Measurements from ENCODE around the gene NR6A1. TPM values are rescaled to one million over a fixed set of nuclear protein-coding genes. Genes with fewer than 3 reads are reported as not detected.

Gene NR6A1
- total and polyA plus RNA-seq, 2 of the 13 experiments (the other 11 are each of a cell fraction or from before 2014, with no cell fraction given) = 28.1 to 31.5 TPM

DNA sequence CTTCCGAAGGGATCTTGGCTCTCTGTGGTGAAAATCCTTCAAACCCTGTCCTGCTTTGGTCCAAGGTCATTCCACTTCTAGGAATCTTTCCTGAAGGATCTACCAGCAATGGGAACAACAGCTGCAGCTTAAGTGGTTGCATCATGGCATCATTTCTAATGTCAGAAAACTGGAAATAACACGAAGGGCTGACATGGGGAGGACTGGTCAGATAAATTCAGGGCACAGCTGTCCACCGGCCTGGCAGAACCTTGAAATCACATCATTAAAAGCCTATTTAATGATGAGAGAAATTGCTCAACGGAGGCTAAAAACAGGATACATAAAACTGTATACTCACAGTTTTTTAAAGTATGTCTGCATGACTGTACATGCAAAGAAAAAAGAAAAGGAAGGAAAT, 34.1 kb upstream of the NR6A1 start:
- POLR2A ChIA-PET = interaction anchor here (1.7 kb wide), 1 partner anchor 13 kb away, joined by 4 read pairs; no protein-coding TSS in a partner anchor
- Histone ChIP-seq H2AFZ (ENCODE audit: low read length) (no peak overlapping the region), H3K27me3 (ENCODE audit: control insufficient read depth in 1 of 2, insufficient read depth in 2 of 2, low read length in 2 of 2) (peaks cover 5 to 24% of the 10 kb centered on the region in 2 experiments; a peak in 4 of 5 replicates), H4K20me1 (ENCODE audit: insufficient read depth, low read length) (no peaks in the 10 kb centered on the region), H3K9ac (ENCODE audit: insufficient read depth, low read depth, low read length) (no peak overlapping the region), H3K4me2 (ENCODE audit: low read depth, low read length) (no peak overlapping the region), H3K27ac (ENCODE audit: extremely low read length, insufficient read depth, low read length) (no peak overlapping the region), H3K79me2 (ENCODE audit: insufficient read depth, low read length) (no peaks in the 10 kb centered on the region), H3K36me3 (replicated peaks in 1 of 2; ENCODE audit: control insufficient read depth in 1 of 2, insufficient read depth in 2 of 2, low read length in 2 of 2) (no peaks in the 10 kb centered on the region), H3K4me3 (replicated peaks in 1 of 3; ENCODE audit: insufficient read depth in 1 of 3, low read depth in 2 of 3, low read length in 3 of 3) (no peak overlapping the region), H3K9me3 (ENCODE audit: low read length) (no peaks in the 10 kb centered on the region), H3K4me1 (ENCODE audit: insufficient read depth, low read length) (peaks cover 13% of the 10 kb centered on the region)
- TF ChIP-seq ZNF264 (CRISPR knock-in tag; IDR thresholded peaks at IDR 0.05) (no peak), STAT5B (CRISPR knock-in tag; IDR thresholded peaks at IDR 0.05) (no peak), NR2F6 (IDR thresholded peaks at IDR 0.05) (no peak), NR2F6 (CRISPR knock-in tag; IDR thresholded peaks at IDR 0.05) (no peak), ZNF605 (CRISPR knock-in tag; IDR thresholded peaks at IDR 0.05) (no peak), JDP2 (CRISPR knock-in tag; IDR thresholded peaks at IDR 0.05; ENCODE audit: borderline replicate concordance) (no peak), SOX6 (IDR thresholded peaks at IDR 0.05) (no peak), SOX6 (CRISPR knock-in tag; IDR thresholded peaks at IDR 0.05) (no peak), MAFG (CRISPR knock-in tag; IDR thresholded peaks at IDR 0.05) (no peak), ZNF83 (CRISPR knock-in tag; IDR thresholded peaks at IDR 0.05; ENCODE audit: borderline replicate concordance) (no peak), MTF1 (CRISPR knock-in tag; IDR thresholded peaks at IDR 0.05) (no peak)
- TF ChIP-seq, protein P1, sequence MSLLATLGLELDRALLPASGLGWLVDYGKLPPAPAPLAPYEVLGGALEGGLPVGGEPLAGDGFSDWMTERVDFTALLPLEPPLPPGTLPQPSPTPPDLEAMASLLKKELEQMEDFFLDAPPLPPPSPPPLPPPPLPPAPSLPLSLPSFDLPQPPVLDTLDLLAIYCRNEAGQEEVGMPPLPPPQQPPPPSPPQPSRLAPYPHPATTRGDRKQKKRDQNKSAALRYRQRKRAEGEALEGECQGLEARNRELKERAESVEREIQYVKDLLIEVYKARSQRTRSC (CRISPR knock-in tag; IDR thresholded peaks at IDR 0.05; ENCODE audit: low read depth) = no peak
- in situ Hi-C loops (cut with HindIII; ENCODE audit: extremely low pct_ligation_motif_present, low pct_unique_long_range_greater_than_20kb) = no loop called here
- DNase-seq (ENCODE audit: low spot score) (no peak), ATAC-seq (no peak), FAIRE-seq (no peak)
- CTCF ChIA-PET (ENCODE audit: low intra/inter-chr PET ratio, low total read pairs) = no interaction called here
- intact Hi-C loops (cut with micrococcal nuclease; ENCODE audit: unreplicated experiment) = no loop called here
- 66% methylated on average over 4 of the region's 4 CpGs for WGBS (ENCODE audit: low lambda C conversion rate)
- BruUV-seq (replicated peaks) = no TSS peak
